GM12892 (cell line): Measurements from ENCODE around the gene ADARB2.

Source experiments
- POLR2A ChIP-seq: IDR thresholded peaks from 2 replicates; pipeline ENCODE4 v1.6.1; 2011; ENCODE audit warnings: low read depth, low read length, control low read depth
- POLR2AphosphoS5 ChIP-seq: IDR thresholded peaks from 2 replicates; pipeline ENCODE4 v1.6.1; 2011; ENCODE audit warnings: low read depth, low read length, control low read depth
- TAF1 ChIP-seq: IDR thresholded peaks from 2 replicates; pipeline ENCODE4 v1.6.1; 2011; ENCODE audit warnings: low read depth, mild to moderate bottlenecking, control low read depth, low read length, borderline replicate concordance

- TF ChIP-seq TAF1 (no peak), POLR2A (no peak), POLR2AphosphoS5 (no peak)
Observed at GRCh38 chr10:1172256-1172984, 564.9 kb downstream of the ADARB2 start.
